Epidermal melanocyte (primary cell): ENCODE results near the gene INSYN2B.
"Not testable (repeated sequence)": the region's sequence is repeated elsewhere in the genome, so short reads cannot be mapped to it uniquely, and the experiment has no call there.

Experiments used
- DNase-seq: peaks from one replicate; pipeline ENCODE4 v3.0.0; 2011; ENCODE audit warnings: low spot score; ENCODE audit not compliant: insufficient read length

The INSYN2B gene

DNA sequence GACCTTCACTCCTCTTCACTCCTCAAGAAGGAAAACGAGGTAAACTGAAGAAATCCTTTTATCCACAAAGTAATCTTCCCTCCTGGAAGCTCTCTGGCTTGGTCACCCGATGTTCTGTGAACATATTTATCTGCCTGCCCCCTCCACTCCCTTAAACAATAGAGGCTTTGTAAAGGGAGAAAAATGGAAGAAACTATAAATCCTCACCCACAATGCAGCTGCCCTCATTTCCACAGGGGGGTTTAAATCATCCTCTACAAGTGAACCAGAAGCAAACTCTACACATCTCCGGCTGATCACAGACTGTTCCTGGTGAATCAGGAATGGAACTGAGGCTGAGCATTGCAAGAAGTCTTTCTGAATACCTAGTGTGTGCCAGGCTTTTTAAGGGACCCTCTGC lies 7.2 kb downstream of the INSYN2B start:
- no peak for DNase-seq

DNA sequence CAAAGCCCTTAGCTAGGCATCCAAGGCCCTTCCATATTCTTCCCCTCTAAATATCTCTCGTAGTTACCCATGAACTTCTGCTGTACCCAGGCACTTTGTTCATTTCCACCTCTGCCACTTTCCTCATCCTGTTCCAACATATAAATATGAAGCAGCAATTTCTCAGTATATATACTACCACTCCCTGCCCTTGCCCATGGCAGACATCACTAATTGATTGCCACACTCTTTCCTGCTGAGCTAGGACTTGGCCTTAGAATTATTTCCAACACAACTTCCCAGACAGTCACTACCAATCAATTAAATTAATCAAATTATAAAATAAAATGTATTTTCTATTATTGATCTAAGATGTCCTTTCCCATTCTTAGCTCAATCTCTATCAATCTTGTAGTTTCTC lies 8.5 kb downstream of the INSYN2B start:
- DNase-seq = no peak

DNA sequence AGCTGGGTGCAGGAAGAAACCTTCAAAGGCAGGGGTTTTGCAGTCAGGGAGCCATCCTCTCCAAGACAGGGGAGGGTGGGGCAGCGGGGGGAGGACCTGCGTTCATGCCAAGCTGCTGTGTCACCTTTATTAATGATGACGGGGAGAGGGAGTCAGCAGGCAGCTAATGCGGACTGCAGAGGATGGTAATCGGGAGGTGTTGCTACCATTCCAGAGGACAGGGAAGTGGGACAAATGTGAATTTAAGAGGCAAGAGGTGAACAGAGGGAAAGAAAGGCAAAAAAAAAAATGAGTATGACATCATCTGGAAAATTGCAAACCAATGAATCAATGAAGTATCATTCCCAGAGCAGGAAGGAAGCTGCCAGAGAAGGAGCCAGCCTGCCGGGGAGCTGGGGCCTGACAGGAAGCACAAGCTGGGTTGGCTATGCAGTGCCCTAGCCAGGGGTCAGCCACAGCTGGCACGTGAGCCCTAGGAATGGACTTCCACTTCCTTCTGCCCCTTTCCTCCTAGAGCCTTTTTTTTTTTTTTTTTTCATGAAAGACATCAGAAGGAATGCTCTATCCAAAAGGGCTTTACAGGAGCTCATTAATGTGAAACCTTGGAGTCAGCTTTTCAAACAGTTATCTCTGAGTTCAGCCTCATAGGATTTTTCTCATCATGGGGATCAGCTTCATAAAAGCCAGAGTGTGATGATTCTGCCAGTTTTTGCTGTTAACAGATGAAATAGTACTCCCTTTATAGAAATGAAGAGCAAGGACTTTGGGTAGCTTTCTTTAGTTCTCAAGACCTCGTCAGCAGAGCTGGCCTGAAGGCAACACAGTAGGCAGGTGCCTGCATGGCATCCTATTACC lies 9.2 kb downstream of the INSYN2B start:
- no peak for DNase-seq

DNA sequence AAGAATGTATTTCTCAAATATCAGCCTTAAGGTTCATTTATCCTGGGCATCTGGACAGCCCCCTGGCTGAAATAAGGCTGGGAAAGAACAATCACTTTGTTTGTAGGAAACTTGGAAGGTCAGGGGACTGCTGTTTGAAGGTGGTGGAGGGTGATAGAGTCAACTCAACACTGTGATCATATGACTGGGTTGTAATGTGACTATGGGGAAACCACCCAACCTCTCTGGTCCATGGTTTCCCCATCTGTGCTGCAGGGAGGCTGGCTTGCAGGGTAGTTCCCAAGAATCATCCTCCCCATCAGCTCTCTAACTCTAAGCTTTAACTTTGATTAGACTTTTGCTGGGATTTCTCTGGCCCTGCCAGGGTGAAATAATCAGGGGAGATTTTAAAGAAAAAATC lies 10.0 kb downstream of the INSYN2B start:
- no peak for DNase-seq

DNA sequence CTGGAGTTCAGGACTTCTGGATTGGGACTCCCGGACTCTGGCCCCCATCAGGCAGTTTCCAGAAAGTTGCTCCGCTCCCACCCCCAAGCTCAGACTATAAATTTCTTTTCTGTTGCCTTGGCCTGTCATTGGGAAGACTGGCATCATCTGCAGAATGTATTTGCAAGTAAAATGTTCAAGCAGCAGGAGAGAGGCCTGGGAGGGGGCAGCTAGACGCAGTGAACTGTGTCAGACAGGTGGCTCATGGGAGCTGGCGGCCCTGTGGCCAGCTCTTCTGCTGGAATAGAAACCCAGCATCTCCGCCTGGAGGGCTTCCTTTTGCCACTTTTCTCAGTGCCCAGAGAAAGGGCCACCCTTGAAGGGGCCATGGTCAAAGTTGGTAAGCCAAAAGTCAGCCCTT lies 16.0 kb downstream of the INSYN2B start:
- no peak for DNase-seq

DNA sequence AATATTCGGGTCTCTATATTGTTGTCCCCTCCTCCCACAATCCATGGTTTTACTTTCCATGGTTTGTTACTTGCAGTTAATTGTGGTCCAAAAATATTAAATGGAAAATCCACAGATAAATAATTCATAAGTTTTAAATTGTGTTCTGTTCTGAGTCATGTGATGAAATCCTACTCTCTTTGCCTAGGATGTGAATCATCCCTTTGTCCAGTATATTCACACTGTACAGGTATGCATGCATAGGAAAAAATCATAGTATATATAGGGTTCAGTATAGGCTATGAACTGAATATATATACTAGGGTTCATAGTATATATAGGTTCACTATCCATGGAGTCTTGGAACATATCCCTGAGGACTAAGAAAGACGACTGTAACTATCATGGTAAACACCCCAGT lies 19.6 kb downstream of the INSYN2B start:
- DNase-seq = no peak

DNA sequence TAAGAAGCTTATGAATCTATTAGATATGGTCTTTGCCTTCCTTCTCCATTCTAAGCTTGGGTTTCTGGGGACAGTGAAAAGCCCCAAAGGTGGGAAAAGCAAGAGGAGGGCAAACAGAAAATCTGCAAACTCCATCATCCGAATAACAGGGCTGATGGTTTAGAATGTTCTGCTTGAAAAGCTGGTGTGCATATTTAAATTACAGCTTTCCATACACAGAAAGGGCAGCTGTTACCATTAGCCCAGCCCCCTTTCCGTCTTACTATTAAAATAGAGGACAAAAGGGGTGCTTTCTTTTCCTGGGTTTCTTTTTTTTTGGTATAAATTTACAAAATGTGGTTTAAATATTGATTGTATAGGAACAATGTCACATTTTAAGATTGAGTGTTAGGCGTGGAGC lies 22.0 kb downstream of the INSYN2B start:
- DNase-seq = no peak

DNA sequence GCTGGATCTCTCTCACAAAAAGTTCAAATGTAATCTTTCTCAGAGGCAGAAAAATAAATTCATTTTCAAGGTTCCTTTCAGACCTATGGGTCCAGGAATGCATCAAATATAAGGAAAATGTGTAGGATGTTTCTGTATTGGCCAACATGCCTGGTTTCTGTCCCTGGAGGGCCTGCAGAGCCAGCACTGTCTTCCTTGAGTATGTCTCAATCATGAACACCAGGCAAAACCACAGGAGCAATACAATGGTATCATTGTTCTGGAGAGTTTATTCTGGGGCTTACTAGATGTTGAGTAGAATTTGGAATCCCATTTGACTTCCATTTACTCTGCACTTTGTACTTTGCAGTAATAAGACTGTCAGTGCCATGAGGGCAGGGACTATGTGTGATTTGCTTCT lies 23.5 kb downstream of the INSYN2B start:
- no peak for DNase-seq

DNA sequence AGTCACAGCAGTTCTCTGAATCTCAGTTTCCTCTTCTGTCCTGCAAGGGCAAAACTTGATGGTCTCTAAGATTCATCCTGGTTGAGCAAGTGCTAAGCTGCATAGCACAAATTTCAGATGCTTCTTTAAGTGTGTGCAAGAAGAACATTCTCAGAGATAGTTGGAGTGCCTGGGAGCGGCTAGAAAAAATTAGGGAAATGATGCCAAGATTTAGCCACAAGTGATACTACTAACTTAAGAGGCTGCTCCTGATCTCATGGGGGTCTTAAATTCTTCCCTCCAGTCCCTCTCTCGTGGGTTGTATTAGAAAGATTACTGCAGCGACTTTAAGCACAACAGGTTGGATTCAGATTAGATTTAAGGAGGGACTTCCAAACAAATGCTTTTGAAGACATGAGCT lies 24.2 kb downstream of the INSYN2B start:
- no peak for DNase-seq

DNA sequence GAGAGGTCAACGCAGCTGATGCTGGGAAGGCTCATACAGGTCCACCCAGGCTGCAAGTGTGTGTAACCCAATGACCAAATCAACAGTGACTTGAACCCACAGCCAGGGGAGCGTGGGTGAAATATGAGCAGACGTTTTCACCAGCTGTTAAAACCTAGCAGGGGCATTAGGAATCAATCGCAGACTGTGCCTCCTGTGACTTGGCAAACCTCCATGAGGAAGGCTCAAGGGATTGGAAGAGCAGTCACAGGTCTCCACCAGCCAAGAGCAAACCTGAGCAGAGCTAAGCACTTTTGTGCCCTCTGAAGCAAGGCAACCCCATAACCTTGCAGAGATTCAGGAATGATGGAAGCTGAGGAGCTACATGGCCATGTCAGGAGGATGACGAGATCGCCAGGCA lies 25.5 kb downstream of the INSYN2B start:
- no peak for DNase-seq

DNA sequence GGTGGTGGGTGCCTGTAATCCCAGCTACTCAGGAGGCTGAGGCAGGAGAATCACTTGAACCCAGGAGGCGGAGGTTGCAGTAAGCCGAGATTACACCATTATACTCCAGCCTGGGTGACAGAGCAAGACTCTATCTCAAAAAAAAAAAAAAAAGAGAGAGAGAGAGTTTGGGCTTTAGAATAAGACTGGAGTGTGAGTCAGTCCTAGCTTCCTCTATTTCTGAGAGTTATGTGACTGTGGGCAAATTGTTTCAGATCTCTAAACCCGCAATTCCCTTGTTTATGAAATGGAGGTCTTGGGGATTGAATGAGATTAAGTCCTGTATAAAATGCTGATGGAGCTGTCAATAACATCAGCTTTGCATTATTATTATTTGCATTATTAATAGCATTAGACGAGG lies 27.1 kb downstream of the INSYN2B start:
- DNase-seq = not testable (repeated sequence)

DNA sequence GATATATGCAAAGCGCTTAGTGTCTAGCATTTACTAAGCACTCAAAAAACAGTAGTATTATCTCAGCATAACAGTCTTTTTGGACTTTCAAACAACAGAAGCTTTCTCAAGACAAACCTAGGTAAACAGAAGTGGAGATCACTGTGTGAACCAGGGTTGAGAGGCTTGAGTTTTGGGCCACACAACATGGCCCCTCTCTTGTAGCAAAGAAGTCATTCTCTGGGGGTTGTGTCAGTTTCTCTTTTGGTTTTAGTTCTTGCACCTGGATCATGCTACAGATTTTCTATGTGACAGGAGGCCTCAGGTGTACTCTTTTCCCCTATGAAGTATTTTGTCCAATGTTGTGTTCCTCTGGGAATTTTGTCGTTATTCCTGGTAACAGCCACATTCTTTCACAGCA lies 30.0 kb downstream of the INSYN2B start:
- DNase-seq = no peak

DNA sequence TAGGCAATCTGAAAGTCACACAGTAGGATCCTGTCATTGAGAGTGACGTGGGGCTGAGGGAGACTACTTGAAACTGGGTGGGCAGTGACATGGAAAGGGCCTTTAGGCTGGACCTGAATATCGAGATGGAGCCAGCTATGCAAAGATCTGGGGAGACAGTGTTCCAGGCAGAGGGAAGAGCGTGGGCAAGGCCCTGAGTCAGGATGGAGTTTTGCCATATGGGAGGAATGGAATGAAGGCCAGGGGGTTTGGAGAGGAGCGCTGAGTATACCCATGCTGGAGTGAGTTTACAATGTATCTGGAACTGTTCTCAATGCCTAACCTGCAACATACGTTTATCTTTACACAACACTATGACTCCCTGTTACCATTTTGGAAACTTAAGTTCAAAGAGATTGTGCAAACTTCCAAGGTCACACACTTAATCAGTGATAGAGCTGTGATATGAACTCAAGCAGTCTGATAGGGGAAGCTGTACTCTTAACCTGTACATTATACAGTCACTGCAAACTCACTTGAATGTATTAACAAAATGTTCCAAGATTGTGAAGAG lies 33.5 kb downstream of the INSYN2B start:
- DNase-seq = no peak

DNA sequence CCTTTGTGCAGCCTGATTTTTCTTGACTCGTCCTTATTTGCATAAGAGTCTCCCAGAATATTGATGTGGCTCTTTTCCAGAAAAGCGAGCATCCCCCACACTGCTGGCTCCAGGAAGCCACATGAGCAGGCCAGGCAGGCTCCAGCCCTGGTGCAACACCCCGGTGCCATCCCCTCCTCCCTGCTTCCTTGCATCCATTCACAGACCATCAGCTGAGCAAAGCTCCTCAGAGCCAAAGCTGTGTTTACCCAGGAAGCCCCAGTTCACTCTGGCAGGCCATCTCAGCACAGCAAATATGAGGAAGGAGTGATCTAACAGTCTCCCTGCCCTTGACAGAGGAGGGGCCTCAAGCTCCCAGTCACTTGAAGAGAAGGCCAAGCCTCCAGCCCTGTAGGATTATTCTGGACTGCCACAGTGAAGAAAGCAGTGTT lies 34.4 kb downstream of the INSYN2B start:
- peak; percentile 53 for DNase-seq

DNA sequence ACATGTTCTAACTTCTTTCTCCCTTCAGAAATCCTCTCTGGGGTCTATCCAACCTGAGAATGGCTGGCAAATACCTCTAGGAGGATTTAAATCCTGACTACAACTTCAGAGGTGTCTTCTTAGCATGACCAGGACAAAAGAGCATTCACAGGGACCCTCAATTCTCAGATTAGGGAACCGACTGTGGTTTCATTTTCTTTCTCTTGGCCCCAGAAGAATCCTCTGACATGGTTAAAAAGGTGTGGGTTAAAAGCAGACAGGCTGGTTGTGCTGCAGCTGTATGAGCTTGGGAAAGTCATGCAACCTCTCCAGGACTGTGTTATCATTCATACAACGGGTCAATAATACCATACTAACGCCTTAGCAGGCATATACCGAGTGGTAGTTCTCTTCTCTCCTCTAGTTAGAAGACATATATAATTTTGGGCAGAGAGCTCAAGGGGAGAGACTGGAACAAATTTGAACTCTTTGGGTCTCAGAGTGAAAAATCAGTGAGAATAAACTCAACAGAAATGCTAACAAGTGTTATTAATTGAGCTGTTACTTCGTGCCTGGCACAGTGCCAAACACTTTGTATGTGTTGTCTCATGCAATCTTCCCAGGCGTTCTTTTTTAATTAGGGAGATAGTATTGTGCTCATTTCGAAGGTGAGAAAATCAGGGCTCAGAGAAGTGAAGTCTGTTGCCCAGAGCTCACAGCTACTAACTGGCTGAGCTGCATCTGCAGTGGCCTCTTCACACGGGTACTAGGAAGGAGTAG lies 35.2 kb downstream of the INSYN2B start:
- DNase-seq = no peak

DNA sequence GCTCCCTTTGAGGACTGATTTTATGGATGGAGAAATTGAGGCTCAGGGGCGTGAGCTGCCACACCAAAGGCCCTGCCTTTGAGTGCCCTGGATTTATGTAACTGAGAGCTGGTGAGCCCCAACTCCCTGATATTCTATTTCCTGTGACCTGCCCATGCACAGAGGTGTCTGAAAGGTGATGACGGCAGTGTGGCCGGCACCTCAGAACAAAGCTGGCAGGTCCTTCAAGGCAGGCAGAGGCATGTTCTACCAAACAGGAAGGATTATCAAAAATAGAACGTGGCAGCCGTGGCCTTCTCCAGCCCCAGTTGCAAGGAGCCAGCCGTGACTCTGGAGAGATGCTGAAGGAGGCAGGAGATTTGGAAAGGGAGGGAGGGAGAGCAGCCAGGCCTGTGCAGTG lies 36.2 kb downstream of the INSYN2B start:
- no peak for DNase-seq

DNA sequence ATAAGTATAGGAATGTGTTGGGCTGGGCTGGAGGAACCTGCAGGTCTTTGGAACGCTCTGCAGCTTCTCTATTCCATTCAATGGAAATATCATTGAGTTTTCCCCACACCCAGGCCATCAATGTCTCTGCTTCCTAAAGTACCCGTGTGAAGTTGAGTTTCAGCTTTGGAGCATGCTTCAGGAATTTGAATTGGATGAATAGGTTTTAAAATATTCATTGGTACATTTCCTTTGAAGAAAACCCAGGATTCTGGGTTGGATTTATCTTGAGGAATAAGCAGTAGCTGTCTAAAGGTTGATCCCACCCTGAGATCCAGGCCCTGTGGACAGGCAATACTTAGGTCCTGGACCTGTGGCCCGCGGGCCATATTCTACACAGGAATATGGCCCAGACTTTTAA lies 37.3 kb downstream of the INSYN2B start:
- no peak for DNase-seq

DNA sequence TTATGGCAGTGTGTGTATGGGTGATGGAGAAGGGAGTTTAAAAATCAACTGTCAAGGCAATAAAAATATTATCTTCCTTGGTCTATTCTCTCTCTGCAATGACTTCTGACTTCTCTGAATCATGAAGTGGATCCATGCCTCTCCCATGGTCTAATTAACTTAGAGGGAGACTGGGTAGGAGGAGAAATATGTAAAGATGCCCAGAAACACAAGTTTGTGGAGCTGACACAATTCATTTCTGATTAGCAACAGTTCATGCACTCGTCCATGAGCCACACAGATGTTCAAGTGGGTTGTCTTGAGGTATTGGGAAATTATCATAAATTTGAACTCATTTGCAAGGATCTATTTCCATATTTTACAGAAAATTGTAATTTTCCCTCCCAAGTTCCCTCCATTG lies 38.1 kb downstream of the INSYN2B start:
- no peak for DNase-seq

DNA sequence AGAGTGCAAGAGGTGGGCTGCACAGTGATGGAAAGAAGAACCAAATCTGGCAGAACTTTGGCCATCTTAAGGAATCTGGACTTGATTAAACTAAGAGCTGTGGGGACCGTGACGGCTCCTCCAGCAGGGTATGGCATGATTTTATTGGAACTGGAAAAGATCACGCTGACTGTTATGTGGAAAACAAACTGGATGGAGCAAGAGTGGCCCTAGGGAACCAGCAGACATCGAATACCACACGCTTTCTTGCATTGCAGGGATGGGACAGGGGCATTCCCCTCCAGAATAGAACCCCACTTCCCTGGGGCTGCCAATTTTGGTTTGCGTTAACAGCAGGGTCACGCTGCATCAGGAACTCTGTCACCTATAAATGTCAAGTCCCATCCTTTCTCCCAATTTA lies 38.8 kb downstream of the INSYN2B start:
- DNase-seq = no peak

DNA sequence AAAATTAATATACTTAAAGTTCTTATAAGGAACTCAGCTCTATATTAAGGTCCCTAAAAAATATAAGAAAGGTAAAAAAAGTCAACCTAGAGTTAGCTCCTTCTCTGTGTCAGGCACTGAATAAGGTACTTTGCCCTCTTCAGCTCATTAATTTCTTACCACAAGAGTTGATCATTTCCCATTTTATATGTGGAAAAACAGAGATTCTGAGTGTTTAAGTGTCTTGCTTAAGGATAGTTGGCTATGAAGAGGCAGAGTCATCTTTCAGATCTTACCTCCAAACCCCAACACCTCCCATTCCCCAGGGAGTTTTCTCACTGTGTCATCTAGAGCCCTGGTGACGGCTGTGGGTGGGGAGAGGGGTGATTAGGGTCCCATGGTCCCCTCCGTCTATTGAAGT lies 40.6 kb downstream of the INSYN2B start:
- no peak for DNase-seq

DNA sequence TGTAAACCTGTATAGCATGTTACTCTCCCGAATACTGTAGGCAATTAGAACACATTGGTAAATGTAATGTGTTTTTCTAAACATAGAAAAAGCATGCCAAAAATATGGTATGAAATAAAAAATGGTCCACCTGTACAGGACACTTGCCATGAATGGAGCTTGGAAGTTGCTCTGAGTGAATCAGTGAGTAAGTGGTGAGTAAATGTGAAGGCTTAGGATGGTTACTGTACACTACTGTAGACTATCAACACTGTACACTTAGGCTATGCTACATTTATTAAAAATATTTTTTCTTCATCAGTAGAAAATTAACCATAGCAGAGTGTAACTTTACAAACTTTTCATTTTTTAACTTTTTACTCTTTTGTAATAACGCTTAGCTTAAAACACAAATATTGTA lies 41.9 kb downstream of the INSYN2B start:
- no peak for DNase-seq

DNA sequence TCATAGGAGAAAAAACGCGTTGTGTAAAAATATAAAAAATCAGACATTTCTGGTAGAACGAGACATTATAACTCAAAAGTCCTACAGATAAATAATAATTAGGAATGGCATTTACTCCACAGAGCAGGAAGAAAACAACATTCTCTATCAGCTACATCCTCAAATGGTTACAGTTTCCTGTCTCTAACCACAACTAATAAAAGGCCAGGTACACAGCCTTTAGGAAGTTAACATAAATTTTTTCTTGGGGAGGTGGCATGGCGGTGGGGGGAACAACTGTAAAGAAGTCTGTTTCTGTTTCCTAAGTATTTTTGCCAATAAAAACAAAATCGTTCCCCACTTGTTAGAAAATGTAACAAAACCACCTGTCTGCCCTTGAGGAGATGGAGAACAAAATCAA lies 44.5 kb downstream of the INSYN2B start:
- DNase-seq = no peak

DNA sequence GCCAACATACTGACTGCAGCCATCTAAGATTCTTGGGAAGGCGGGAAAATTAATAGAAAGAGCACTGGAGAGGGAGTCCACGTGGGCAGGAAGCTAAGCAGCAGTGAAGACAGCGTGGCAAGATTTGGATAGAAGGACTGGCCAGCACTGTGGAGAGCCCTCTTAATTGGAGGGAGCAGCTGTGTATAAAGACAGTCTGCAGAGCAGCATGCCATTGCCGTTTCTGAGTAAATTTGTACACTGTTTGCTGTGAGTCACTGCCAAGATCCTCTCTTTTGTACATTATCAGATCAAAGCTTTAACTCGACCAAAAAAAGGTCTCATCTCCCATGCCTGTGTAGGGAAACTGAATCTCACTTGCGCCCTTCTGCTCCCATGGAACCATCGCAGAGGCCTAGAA lies 45.3 kb downstream of the INSYN2B start:
- DNase-seq = no peak
